ENCODE measurements around the gene TAOK3. TPM values are rescaled to one million over a fixed set of nuclear protein-coding genes. Genes with fewer than 3 reads are reported as not detected.

The TAOK3 gene
- total and polyA plus RNA-seq, 2 of the 8 experiments (the other 6 are each of a cell fraction or from before 2014, with no cell fraction given), result 5.2 to 9.3 TPM

DNA sequence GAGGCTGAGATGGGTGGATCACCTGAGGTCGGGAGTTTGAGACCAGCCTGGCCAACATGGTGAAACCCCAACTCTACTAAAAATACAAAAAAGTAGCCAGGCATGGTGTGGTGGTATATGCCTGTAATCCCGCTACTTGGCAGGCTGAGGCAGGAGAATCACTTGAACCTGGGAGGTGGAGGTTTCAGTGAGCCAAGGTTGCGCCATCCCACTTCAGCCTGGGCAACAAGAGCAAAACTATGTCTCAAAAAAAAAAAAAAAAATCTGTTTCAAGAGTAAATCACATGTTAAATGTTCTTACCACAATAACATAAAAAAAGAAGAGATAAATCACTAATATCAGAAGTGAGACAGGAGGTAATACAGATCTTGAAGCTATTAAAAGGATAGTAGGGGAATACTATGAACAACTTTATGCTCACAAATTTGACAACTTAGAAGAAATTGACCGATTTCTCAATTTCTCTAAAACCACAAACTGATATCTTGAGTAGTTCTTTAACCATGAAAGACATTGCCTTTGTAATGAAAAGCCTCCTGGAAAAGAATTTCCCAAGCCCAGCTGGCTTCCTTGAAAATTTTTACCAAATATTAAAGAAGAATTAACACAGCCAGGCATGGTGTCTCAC, 37.7 kb downstream of the TAOK3 start:
- H2AFZ ChIP-seq (ENCODE audit: low read length), result no peak overlapping the region
- no peaks in the 10 kb centered on the region for H3K23me2 ChIP-seq (ENCODE audit: low read depth, low read length)
- no peak overlapping the region for H4K8ac ChIP-seq (ENCODE audit: extremely low read depth, insufficient read depth, low read length)
- CTCF ChIA-PET (ENCODE audit: partially characterized antibody), result interaction anchor here (0.6 to 1.1 kb wide), 2 partner anchors 10 to 43 kb away, joined by 3 to 4 read pairs; no protein-coding TSS in a partner anchor
- no peak overlapping the region for H3K4me2 ChIP-seq (ENCODE audit: insufficient read depth in 1 of 2, low read depth in 2 of 2, low read length in 2 of 2)
- H4K5ac ChIP-seq (ENCODE audit: insufficient read length, low read depth, low read length), result no peak overlapping the region
- no peak overlapping the region for H4K91ac ChIP-seq (replicated peaks; ENCODE audit: insufficient read length, low read length)
- H3K23ac ChIP-seq (ENCODE audit: insufficient read length), result no peak overlapping the region
- no peaks in the 10 kb centered on the region for H4K20me1 ChIP-seq (replicated peaks in 1 of 2; ENCODE audit: control insufficient read depth in 1 of 2, insufficient read depth in 2 of 2, low read length in 2 of 2)
- no peaks in the 10 kb centered on the region for H3K79me2 ChIP-seq (ENCODE audit: control insufficient read depth in 1 of 2, insufficient read depth in 2 of 2, low read length in 2 of 2)
- no peaks in the 10 kb centered on the region for H3K36me3 ChIP-seq (ENCODE audit: control insufficient read depth in 2 of 4, insufficient read depth in 4 of 4, low read length in 3 of 4)
- no peak overlapping the region for H2BK20ac ChIP-seq (ENCODE audit: low read length)
- H3K27ac ChIP-seq (ENCODE audit: low read depth, low read length), result no peak overlapping the region
- no peak overlapping the region for H2AK5ac ChIP-seq (ENCODE audit: low read depth, low read length)
- FAIRE-seq (no peak), DNase-seq (ENCODE audit: low read depth in 1 of 2, low spot score in 2 of 2) (no peak)
- no peak overlapping the region for H2BK120ac ChIP-seq (replicated peaks; ENCODE audit: low read depth, low read length)
- H3K9ac ChIP-seq (replicated peaks in 1 of 4; ENCODE audit: extremely low read depth in 1 of 4, low read depth in 3 of 4, low read length in 3 of 4), result no peak overlapping the region
- no peak overlapping the region for H2BK15ac ChIP-seq (ENCODE audit: low read length)
- H3K4ac ChIP-seq (replicated peaks; ENCODE audit: insufficient read length, low read depth, low read length), result no peak overlapping the region
- POLR2A ChIA-PET (ENCODE audit: partially characterized antibody), result no interaction called here
- no peak overlapping the region for H3K14ac ChIP-seq (ENCODE audit: insufficient read length)
- H3K4me1 ChIP-seq (replicated peaks in 1 of 4; ENCODE audit: control insufficient read depth in 3 of 4, insufficient read depth in 4 of 4, low read length in 3 of 4), result no peaks in the 10 kb centered on the region; a peak in 1 of 7 replicates
- H3K27me3 ChIP-seq (replicated peaks in 1 of 4; ENCODE audit: control insufficient read depth in 3 of 4, extremely low read depth in 1 of 4, insufficient read depth in 3 of 4, low read length in 3 of 4), result no peaks in the 10 kb centered on the region
- no peak overlapping the region for H2BK12ac ChIP-seq (ENCODE audit: low read depth, low read length)
- 98% methylated on average over 4 of the region's 4 CpGs; no CpG with 5 or more reads in 1 of the 2 experiments for WGBS, 2 experiments (ENCODE audit: extremely low coverage in 1 of 2, insufficient coverage in 1 of 2, insufficient read length in 1 of 2, insufficient replicate concordance in 2 of 2, low coverage in 1 of 2, low lambda C conversion rate in 2 of 2, missing lambda C conversion rate in 1 of 2)
- H3K56ac ChIP-seq (replicated peaks; ENCODE audit: insufficient read length, low read depth, low read length), result no peak overlapping the region
- no peaks in the 10 kb centered on the region for H3K9me3 ChIP-seq (ENCODE audit: insufficient read depth in 2 of 2, low read depth in 1 of 2, low read length in 1 of 2)
- no peak overlapping the region for H3K4me3 ChIP-seq (ENCODE audit: extremely low read depth in 1 of 4, insufficient read depth in 2 of 4, low read depth in 3 of 4, low read length in 4 of 4)
- no peak overlapping the region for H2BK5ac ChIP-seq (ENCODE audit: low read depth, low read length)
- H3K79me1 ChIP-seq (ENCODE audit: low read depth, low read length), result no peaks in the 10 kb centered on the region
- no peak overlapping the region for H3K18ac ChIP-seq (ENCODE audit: extremely low read depth, low read length)
- TF ChIP-seq RAD21 (IDR thresholded peaks at IDR 0.05 in 1 of 2, conservative IDR thresholded peaks at IDR 0.05 in 1 of 2; ENCODE audit: low read depth in 2 of 2, low read length in 2 of 2) (no peak), TEAD4 (IDR thresholded peaks at IDR 0.05; ENCODE audit: low read depth, low read length) (no peak), TBP (IDR thresholded peaks at IDR 0.05; ENCODE audit: low read depth, low read length) (no peak), TAF1 (IDR thresholded peaks at IDR 0.05; ENCODE audit: low read depth, low read length) (no peak), SP2 (IDR thresholded peaks at IDR 0.05; ENCODE audit: low read length) (no peak), PHF8 (conservative IDR thresholded peaks at IDR 0.05; ENCODE audit: low read depth, low read length) (no peak), POLR2AphosphoS5 (IDR thresholded peaks at IDR 0.05; ENCODE audit: low read depth, low read length) (no peak), FOSL1 (IDR thresholded peaks at IDR 0.05; ENCODE audit: insufficient read depth, low read depth, low read length) (no peak), HDAC2 (IDR thresholded peaks at IDR 0.05; ENCODE audit: borderline replicate concordance in 1 of 2, low read depth in 2 of 2, low read length in 2 of 2) (no peak)
